Endothelial cell (in vitro differentiated cells): ENCODE data around the gene RIPOR3. TPM values are rescaled to one million over a fixed set of nuclear protein-coding genes. Genes with fewer than 3 reads are reported as not detected.

Experiments used
- DNase-seq: peaks from one replicate; pipeline ENCODE4 v3.0.0; 2021; ENCODE audit warnings: low spot score
- H3K27ac Mint-ChIP-seq: one replicate; pipeline ENCODE4 v1.8.0; 2021; ENCODE audit warnings: mixed read lengths, inconsistent platforms; ENCODE audit not compliant: unreplicated experiment
- H3K27me3 Mint-ChIP-seq: one replicate; pipeline ENCODE4 v1.8.0; 2021; ENCODE audit warnings: mild to moderate bottlenecking, moderate library complexity, mixed read lengths, inconsistent platforms; ENCODE audit not compliant: unreplicated experiment
- H3K36me3 Mint-ChIP-seq: one replicate; pipeline ENCODE4 v1.8.0; 2021; ENCODE audit warnings: mild to moderate bottlenecking, low read depth, mixed read lengths, inconsistent platforms; ENCODE audit not compliant: unreplicated experiment
- H3K4me1 Mint-ChIP-seq: one replicate; pipeline ENCODE4 v1.8.0; 2021; ENCODE audit warnings: mild to moderate bottlenecking, mixed read lengths, inconsistent platforms; ENCODE audit not compliant: unreplicated experiment
- H3K4me3 Mint-ChIP-seq: one replicate; pipeline ENCODE4 v1.8.0; 2021; ENCODE audit warnings: mild to moderate bottlenecking, mixed read lengths, inconsistent platforms; ENCODE audit not compliant: unreplicated experiment
- H3K9me3 Mint-ChIP-seq: one replicate; pipeline ENCODE4 v1.8.0; 2021; ENCODE audit warnings: mixed read lengths, inconsistent platforms; ENCODE audit not compliant: unreplicated experiment
- CTCF ChIP-seq: fragments of 200-600 bp; sonication (generic); IDR thresholded peaks from one replicate; pipeline ENCODE4 v1.5.0; 2021; ENCODE audit warnings: antibody characterized with exemption; ENCODE audit not compliant: unreplicated experiment
- total RNA-seq: library from RNA; stranded (reverse); fragmentation: NEBNext Ultra II Directional; extraction: Animal tissue kit (Norgen Biotek cat#: 25700); gene quantifications from one replicate; pipeline ENCODE4 v1.2.1, GENCODE V29; 2021; ENCODE audit not compliant: unreplicated experiment

RIPOR3 gene
- total RNA-seq, 1 donor from 2014 or later, result 11.2 TPM

DNA sequence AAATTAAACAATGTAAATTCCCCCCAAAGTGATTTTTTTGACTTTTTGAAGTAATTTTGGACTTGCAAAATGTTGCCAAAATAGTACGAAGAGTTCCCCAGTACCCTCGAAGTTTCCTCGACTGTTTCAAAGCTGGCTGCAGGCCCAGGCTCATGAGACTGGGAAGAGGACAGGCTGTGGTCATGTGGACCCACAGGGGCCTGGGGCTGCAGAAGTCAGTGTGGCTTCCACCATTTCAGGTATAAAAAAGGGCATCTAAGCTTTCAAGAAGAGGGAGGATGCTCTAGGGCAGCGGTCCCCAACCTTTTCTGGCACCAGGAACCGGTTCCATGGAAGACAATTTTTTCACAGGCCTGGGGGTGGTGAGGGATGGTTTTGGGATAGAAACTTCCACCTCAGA is 106.1 kb downstream of the RIPOR3 start:
- no peak overlapping the region for H3K4me3 Mint-ChIP-seq
- H3K27me3 Mint-ChIP-seq, result no peaks in the 10 kb centered on the region
- no peak overlapping the region for H3K27ac Mint-ChIP-seq
- H3K4me1 Mint-ChIP-seq, result no peaks in the 10 kb centered on the region
- no peak for DNase-seq
- no peak for TF ChIP-seq CTCF
- H3K9me3 Mint-ChIP-seq, result no peaks in the 10 kb centered on the region
- H3K36me3 Mint-ChIP-seq, result peaks cover 27% of the 10 kb centered on the region

DNA sequence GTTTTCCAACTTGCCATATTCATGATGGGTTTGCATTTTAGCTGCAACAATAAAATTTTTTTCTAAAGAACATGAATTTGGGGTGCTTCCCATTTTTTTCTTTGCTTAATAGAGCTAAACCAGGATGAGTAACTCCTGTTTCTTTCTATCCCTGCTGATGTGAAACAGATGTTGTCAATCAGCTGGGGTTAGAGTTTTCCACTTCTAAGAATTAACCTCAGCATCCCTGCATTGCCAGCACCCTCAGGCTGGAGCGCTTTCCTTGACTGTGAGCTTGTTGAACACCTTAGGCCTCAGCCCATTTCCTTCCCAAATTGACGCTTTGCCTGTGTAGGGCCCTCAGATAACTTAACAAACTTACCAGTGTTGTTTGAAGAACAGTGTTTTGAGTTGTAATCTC is 106.7 kb downstream of the RIPOR3 start:
- no peak for DNase-seq
- Mint-ChIP-seq H3K4me1 (peaks cover 2% of the 10 kb centered on the region), H3K36me3 (peaks cover 32% of the 10 kb centered on the region), H3K4me3 (no peak overlapping the region), H3K9me3 (no peaks in the 10 kb centered on the region), H3K27ac (no peak overlapping the region), H3K27me3 (no peaks in the 10 kb centered on the region)
- no peak for TF ChIP-seq CTCF

- Mint-ChIP-seq H3K4me3 (peak overlapping the region; percentile 4), H3K36me3 (peaks cover 42% of the 10 kb centered on the region), H3K9me3 (no peaks in the 10 kb centered on the region), H3K27ac (no peak overlapping the region), H3K4me1 (peaks cover 9% of the 10 kb centered on the region), H3K27me3 (no peaks in the 10 kb centered on the region)
- DNase-seq, result no peak
- TF ChIP-seq CTCF, result no peak
Observed at GRCh38 chr20:50583442-50584150, 107.7 kb downstream of the RIPOR3 start.

- DNase-seq, result no peak
- peaks cover 9% of the 10 kb centered on the region for H3K4me1 Mint-ChIP-seq
- peaks cover 51% of the 10 kb centered on the region for H3K36me3 Mint-ChIP-seq
- TF ChIP-seq CTCF, result no peak
- no peak overlapping the region for H3K27ac Mint-ChIP-seq
- H3K27me3 Mint-ChIP-seq, result no peaks in the 10 kb centered on the region
- no peak overlapping the region for H3K4me3 Mint-ChIP-seq
- no peaks in the 10 kb centered on the region for H3K9me3 Mint-ChIP-seq
Observed at GRCh38 chr20:50582591-50583234, 108.6 kb downstream of the RIPOR3 start.

- Mint-ChIP-seq H3K27me3 (no peaks in the 10 kb centered on the region), H3K36me3 (peaks cover 55% of the 10 kb centered on the region), H3K4me1 (peaks cover 9% of the 10 kb centered on the region), H3K27ac (no peak overlapping the region), H3K4me3 (no peak overlapping the region), H3K9me3 (no peaks in the 10 kb centered on the region)
- no peak for DNase-seq
- TF ChIP-seq CTCF, result no peak
Observed at GRCh38 chr20:50582092-50582491, 109.2 kb downstream of the RIPOR3 start.
